Ovary (tissue), 9 donors: ENCODE measurements around the gene ZNF277. TPM values are rescaled to one million over a fixed set of nuclear protein-coding genes. Genes with fewer than 3 reads are reported as not detected.

ENCODE experiments used
- DNase-seq, 5 donors: peaks; one replicate each; pipeline ENCODE4 v3.0.0-alpha.2; 2019 to 2020
- H3K27ac ChIP-seq, 2 donors: fragments of 200-600 bp; one replicate each; pipeline versions ENCODE4 v1.5.1 to v1.8.0; 2019 to 2022
- H3K27me3 ChIP-seq: fragments of 200-600 bp; one replicate; pipeline ENCODE4 v1.8.0; 2022
- H3K36me3 ChIP-seq: fragments of 200-600 bp; sonication (generic); one replicate; pipeline ENCODE4 v1.5.1; 2019
- H3K4me1 ChIP-seq: one replicate; pipeline ENCODE4 v1.8.1; 2013; ENCODE audit warnings: mild to moderate bottlenecking, moderate library complexity; ENCODE audit not compliant: insufficient read depth
- H3K4me3 ChIP-seq: fragments of 200-600 bp; sonication (generic); one replicate; pipeline ENCODE4 v1.5.1; 2017
- H3K9me3 ChIP-seq, 2 donors: fragments of 200-600 bp in 1 of 2; sonication (generic) in 1 of 2; one replicate each; pipeline versions ENCODE4 v1.5.1 to v1.8.1; 2013 to 2019; ENCODE audit warnings: mild to moderate bottlenecking in 1 of 2, moderate library complexity in 1 of 2
- CTCF ChIP-seq, 3 donors: fragments of 450-650 bp in 2 of 3; fragments of 200-600 bp in 1 of 3; IDR thresholded peaks; one replicate each; pipeline versions ENCODE4 v1.5.1 to v1.8.0; 2016 to 2022; ENCODE audit warnings: antibody characterized with exemption in 3 of 3, mild to moderate bottlenecking in 1 of 3
- EP300 ChIP-seq: sonication (generic); formaldehyde crosslinking; IDR thresholded peaks from one replicate; pipeline ENCODE4 v1.6.1; 2017; ENCODE audit warnings: antibody characterized with exemption
- POLR2A ChIP-seq: fragments of 450-650 bp; IDR thresholded peaks from one replicate; pipeline ENCODE4 v1.6.1; 2017; ENCODE audit warnings: antibody characterized with exemption, mild to moderate bottlenecking, moderate library complexity
- WGBS, 3 donors: extraction: QIAGEN DNeasy Blood & Tissue Kit in 1 of 3; methylation state at CpG; one replicate each; pipeline versions ENCODE4 v1.1.5 to v1.1.7; 2013 to 2017; 5-methylcytosine and 5-hydroxymethylcytosine counted together
- intact Hi-C, 4 donors: fragments of 100-400 bp; cut with DNase I; formaldehyde crosslinking; loops; one replicate each; pipeline versions ENCODE4 v1.11.0 to v1.15.1; 2022 to 2023
- polyA plus RNA-seq, 2 donors: library from polyadenylated mRNA; stranded (reverse); fragments of 200-250 nt in 1 of 2; fragments of 350-450 nt in 1 of 2; fragmentation: Illumina TruSeq in 1 of 2; extraction: RNeasy Lipid Tissue Mini Kit (QIAGEN cat#74804) in 1 of 2; gene quantifications; one replicate each; pipeline ENCODE4 v1.2.3, GENCODE V29; 2013 to 2014
- total RNA-seq, 7 donors: library from RNA; depleted of rRNA in 2 of 7; stranded (reverse); fragments of >200 nt in 2 of 7; fragmentation: NEBNext Ultra II Directional in 3 of 7; extraction: Animal tissue kit (Norgen Biotek cat#: 25700) in 3 of 7; gene quantifications; one replicate each; pipeline versions ENCODE4 v1.1.0 to v1.2.4, GENCODE V29; 2016 to 2023
- donor health status: DM: no; HTN: no; CAD: no; lungs with moderate emphysema.
- donor health status: DM: no; HTN: no; CAD: no.
- donor health status: Bipolar disorder and iron deficiency.
- donor health status: DM: yes; HTN: yes; CAD: no.
- donor health status: DM: no; HTN: no; CAD: no.
- donor health status: DM: yes; HTN: yes; CAD: no.

The ZNF277 gene
- total and polyA plus RNA-seq, 9 donors: 16.4 to 27.3 (median 21.2) TPM

- Histone ChIP-seq H3K4me1 (peaks cover 1% of the 10 kb centered on the region), H3K4me3 (peak overlapping the region; percentile 93), H3K27me3 (no peaks in the 10 kb centered on the region), H3K9me3 (no peaks in the 10 kb centered on the region), H3K36me3 (no peaks in the 10 kb centered on the region), H3K27ac (peak overlapping the region; percentile 71 to 87)
- TF ChIP-seq EP300 (no peak), POLR2A (no peak), CTCF (IDR thresholded peaks at IDR 0.05) (no peak)
- peak; percentile 71 to 80 (median 77) for DNase-seq
- intact Hi-C loops: loop anchor here in 1 of 4 donors (5.0 kb wide), 1 partner anchor 247 kb away; the partner anchor contains the start of gene IFRD1
- 0 to 1% (median 0%) methylated on average over 63 to 69 of the region's 69 CpGs for WGBS, 3 donors
These were observed 905 bp upstream of the ZNF277 start for GRCh38 chr7:112205343-112206237.

- H3K27ac ChIP-seq: peak overlapping the region; percentile 81
- TF ChIP-seq POLR2A (no peak), EP300 (no peak), CTCF (IDR thresholded peaks at IDR 0.05) (no peak)
- H3K27me3 ChIP-seq: no peaks in the 10 kb centered on the region
- no peaks in the 10 kb centered on the region for H3K9me3 ChIP-seq
- DNase-seq: no peak
- 0% methylated on average over 14 of the region's 14 CpGs for WGBS, 3 donors
- intact Hi-C loops: loop anchor here in 1 of 4 donors (5.0 kb wide), 1 partner anchor 245 kb away; the partner anchor contains the start of gene IFRD1
- H3K4me3 ChIP-seq: peak overlapping the region; percentile 93
- peaks cover 4% of the 10 kb centered on the region for H3K4me1 ChIP-seq
- H3K36me3 ChIP-seq: no peaks in the 10 kb centered on the region
These were observed 597 bp downstream of the ZNF277 start for GRCh38 chr7:112206991-112207592.

GRCh38 chr7:112207765-112208164 is 1.3 kb downstream of the ZNF277 start:
- peaks cover 4% of the 10 kb centered on the region for H3K4me1 ChIP-seq
- no peak for TF ChIP-seq POLR2A
- TF ChIP-seq EP300: no peak
- no peak for TF ChIP-seq CTCF (IDR thresholded peaks at IDR 0.05)
- no peaks in the 10 kb centered on the region for H3K9me3 ChIP-seq
- DNase-seq: no peak
- H3K27me3 ChIP-seq: no peaks in the 10 kb centered on the region
- intact Hi-C loops: loop anchor here in 1 of 4 donors (5.0 kb wide), 1 partner anchor 245 kb away; the partner anchor contains the start of gene IFRD1
- 90 to 92% (median 90%) methylated on average over 6 of the region's 6 CpGs for WGBS, 3 donors
- H3K27ac ChIP-seq: no peak overlapping the region
- H3K36me3 ChIP-seq: no peaks in the 10 kb centered on the region
- H3K4me3 ChIP-seq: no peak overlapping the region

GRCh38 chr7:112211348-112211907 is 4.9 kb downstream of the ZNF277 start:
- WGBS, 3 donors: 0 to 23% (median 6%) methylated on average over 1 of the region's 1 CpG
- Histone ChIP-seq H3K36me3 (no peaks in the 10 kb centered on the region), H3K27me3 (no peaks in the 10 kb centered on the region), H3K4me1 (peaks cover 8% of the 10 kb centered on the region), H3K9me3 (no peaks in the 10 kb centered on the region), H3K4me3 (no peak overlapping the region), H3K27ac (no peak overlapping the region)
- intact Hi-C loops: no loop called here
- no peak for DNase-seq
- TF ChIP-seq CTCF (IDR thresholded peaks at IDR 0.05): no peak
- TF ChIP-seq EP300: no peak
- TF ChIP-seq POLR2A: no peak
